ENCODE data around the gene PVALB. TPM values are rescaled to one million over a fixed set of nuclear protein-coding genes. Genes with fewer than 3 reads are reported as not detected.

Gene PVALB
- total RNA-seq, 2 experiments from 2014 or later = not detected

DNA sequence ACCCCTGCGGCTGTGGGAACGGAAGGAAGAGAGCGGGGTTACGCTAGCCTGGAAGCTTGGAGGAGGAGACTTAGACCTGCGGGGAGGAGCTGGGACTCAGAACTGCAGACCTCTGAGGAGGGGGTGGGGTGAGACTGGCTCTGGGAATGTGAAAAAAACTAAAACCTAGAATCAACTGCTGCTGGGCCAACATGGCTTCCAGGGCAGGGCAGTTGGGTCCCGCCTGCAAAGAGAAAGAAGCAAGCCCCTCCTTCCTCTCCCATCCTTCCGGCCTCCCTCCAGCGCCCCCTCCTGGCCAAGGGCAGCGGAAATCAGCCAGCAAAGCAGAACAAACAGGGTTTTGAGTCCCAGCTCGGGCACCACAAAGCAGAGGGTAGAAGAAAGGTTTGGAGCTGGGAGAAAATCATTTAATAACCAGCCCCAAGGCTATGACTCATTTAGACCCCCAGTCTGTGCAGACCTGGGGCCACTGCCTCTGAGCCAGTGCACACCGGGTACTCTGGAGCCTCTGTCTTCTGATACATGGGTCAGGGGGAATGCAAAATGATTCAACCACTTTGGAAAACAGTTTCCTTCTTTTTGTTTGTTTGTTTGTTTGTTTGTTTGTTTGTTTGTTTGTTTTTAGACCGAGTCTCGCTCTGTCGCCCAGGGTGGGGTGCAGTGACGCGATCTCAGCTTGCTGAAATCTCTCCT is 36.7 kb upstream of the PVALB start:
- H3K27ac ChIP-seq (ENCODE audit: low read depth, low read length, poor library complexity, severe bottlenecking) = no peak overlapping the region
- H4K20me1 ChIP-seq (ENCODE audit: insufficient read depth, low read length) = no peaks in the 10 kb centered on the region
- H3K4me3 ChIP-seq (ENCODE audit: low read depth, low read length, poor library complexity, severe bottlenecking) = no peak overlapping the region
- POLR2A ChIA-PET = no interaction called here
- no peaks in the 10 kb centered on the region; the same call in 1 of the 2 replicates for H3K9me3 ChIP-seq (ENCODE audit: low read length)
- H3K36me3 ChIP-seq (ENCODE audit: insufficient read depth, low read length) = no peaks in the 10 kb centered on the region; the same call in 1 of the 2 replicates
- peak; percentile 81 for DNase-seq (ENCODE audit: low spot score)
- peaks cover 33% of the 10 kb centered on the region for H3K4me1 ChIP-seq (ENCODE audit: insufficient read depth, low read length, poor library complexity, severe bottlenecking)
- TF ChIP-seq EZH2phosphoT487 (IDR thresholded peaks at IDR 0.05; ENCODE audit: borderline replicate concordance, low read depth, low read length) (no peak), CTCF (conservative IDR thresholded peaks at IDR 0.05; ENCODE audit: low read length) (peak; percentile 90)
- CTCF ChIA-PET (ENCODE audit: unreplicated experiment) = interaction anchor here (1.0 kb wide), 1 partner anchor 124 kb away, joined by 5 read pairs; no protein-coding TSS in a partner anchor
- no peak overlapping the region for H3K4me2 ChIP-seq (ENCODE audit: low read length)
- H3K9me2 ChIP-seq (ENCODE audit: insufficient read depth, low read length) = no peaks in the 10 kb centered on the region
- peak overlapping the region; percentile 92 for H2AFZ ChIP-seq (ENCODE audit: low read length)
- no TSS peak for BruUV-seq (replicated peaks)
- no peaks in the 10 kb centered on the region for H3K79me2 ChIP-seq (ENCODE audit: insufficient read depth, low read depth, low read length)
- intact Hi-C loops (cut with micrococcal nuclease; ENCODE audit: unreplicated experiment) = loop anchor here (1.0 kb wide), 1 partner anchor 71 kb away; no protein-coding TSS in a partner anchor

DNA sequence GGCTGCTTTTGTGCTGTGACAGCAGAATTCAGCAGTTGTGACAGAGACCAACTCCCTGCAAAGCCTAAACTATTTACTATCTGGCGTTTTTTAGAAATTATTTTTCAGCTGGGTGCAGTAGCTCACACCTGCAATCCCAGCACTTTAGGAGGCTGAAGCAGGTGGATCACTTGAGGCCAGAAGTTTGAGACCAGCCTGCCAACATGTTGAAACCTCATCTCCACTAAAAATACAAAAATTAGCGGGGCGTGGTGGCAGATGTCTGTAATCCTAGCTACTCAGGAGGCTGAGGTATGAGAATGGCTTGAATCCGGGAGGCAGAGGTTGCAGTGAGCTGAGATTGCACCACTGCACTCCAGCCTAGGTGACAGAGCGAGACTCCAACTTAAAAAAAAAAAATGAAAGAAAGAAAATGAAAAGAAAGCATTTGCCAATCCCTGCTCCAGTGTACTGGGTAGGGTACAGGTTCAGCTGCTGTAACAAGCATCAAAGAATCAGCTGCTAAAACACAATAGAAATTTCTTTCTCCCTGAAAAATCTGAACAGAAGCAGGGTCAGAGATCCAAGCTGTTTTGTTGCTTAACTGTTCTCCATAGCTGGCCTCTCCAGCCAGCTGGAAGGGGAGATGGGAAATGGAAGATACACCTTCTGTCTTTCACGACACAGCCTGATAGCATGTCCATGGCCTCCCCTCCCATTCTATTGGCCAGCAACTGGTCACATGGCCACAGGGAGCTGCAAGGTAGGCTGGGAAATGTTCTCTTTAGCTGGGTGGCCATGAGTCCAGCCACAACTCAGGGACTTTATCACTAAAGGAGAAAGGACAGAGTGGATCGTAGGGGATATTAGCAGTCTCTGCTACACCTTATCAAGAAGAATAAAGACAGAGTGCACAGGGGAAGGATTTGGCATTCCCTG is 35.5 kb upstream of the PVALB start:
- Histone ChIP-seq H2AFZ (ENCODE audit: low read length) (peak overlapping the region; percentile 92; the same call in 1 of the 2 replicates), H3K9me2 (ENCODE audit: insufficient read depth, low read length) (no peaks in the 10 kb centered on the region), H3K4me2 (ENCODE audit: low read length) (no peak overlapping the region), H3K36me3 (ENCODE audit: insufficient read depth, low read length) (no peaks in the 10 kb centered on the region; the same call in 1 of the 2 replicates), H4K20me1 (ENCODE audit: insufficient read depth, low read length) (no peaks in the 10 kb centered on the region), H3K4me1 (ENCODE audit: insufficient read depth, low read length, poor library complexity, severe bottlenecking) (peaks cover 23% of the 10 kb centered on the region), H3K27ac (ENCODE audit: low read depth, low read length, poor library complexity, severe bottlenecking) (no peak overlapping the region), H3K79me2 (ENCODE audit: insufficient read depth, low read depth, low read length) (no peaks in the 10 kb centered on the region), H3K4me3 (ENCODE audit: low read depth, low read length, poor library complexity, severe bottlenecking) (no peak overlapping the region), H3K9me3 (ENCODE audit: low read length) (no peaks in the 10 kb centered on the region; the same call in 1 of the 2 replicates)
- TF ChIP-seq EZH2phosphoT487 (IDR thresholded peaks at IDR 0.05; ENCODE audit: borderline replicate concordance, low read depth, low read length) = no peak
- no peak for TF ChIP-seq CTCF (conservative IDR thresholded peaks at IDR 0.05; ENCODE audit: low read length)
- intact Hi-C loops (cut with micrococcal nuclease; ENCODE audit: unreplicated experiment) = no loop called here
- BruUV-seq (replicated peaks) = no TSS peak
- no peak for DNase-seq (ENCODE audit: low spot score)
- ChIA-PET CTCF (ENCODE audit: unreplicated experiment) (no interaction called here), POLR2A (interaction anchor here (0.7 kb wide), 1 partner anchor 9 kb away, joined by 3 read pairs; the partner anchor contains the start of gene NCF4)

Measured in OCI-LY7 (cell line).